ENCODE results near the gene SURF4. TPM values are rescaled to one million over a fixed set of nuclear protein-coding genes. Genes with fewer than 3 reads are reported as not detected.

SURF4 gene
- total RNA-seq, 4 donors from 2014 or later: 89.4 to 205 (median 147) TPM

DNA sequence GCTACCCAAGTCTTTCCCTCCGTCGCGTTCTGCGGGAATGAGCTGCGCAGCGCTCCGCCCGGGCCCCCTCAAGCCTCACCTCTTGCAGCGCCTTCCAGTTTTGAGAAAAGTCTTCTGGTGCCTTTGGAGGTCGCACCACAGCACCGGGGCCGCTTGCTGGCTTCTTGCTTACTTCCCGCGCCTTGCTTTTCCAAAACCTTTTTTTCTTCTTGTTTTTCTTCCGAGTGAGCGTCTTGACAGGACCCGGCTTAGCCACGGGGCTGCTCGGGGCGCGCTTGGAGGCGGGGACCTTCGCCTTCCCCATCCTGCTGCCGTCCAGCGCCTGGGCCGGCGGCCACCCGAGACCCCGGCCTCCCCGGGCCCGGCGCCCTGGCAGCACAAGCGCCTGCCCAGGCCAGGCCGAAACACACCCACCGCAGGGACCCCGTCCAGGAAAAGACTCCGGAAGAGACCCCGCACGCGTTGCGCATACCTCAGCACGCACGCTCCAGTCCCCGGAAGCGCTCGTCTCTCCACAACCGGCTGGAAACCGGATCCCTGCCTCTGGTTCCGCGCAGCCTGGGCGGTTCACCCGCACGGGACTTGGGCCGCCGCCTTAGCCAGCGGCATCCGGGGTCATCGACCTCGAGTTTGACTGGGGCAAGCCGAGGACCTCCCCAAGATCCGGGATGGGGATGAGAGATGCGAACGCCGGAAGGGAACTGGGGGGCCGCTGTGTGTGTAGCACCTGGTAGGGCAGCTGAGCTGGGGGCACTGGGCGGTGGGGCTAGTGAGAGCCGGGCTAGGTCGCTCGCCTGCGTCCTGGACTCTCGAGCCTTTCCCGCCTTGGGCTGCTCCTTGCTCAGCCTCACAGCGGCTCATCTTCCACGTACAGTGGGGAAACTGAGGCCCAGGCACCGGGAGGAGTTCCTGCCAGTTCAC, 41.9 kb upstream of the SURF4 start, which contains the start of gene REXO4:
Gene REXO4, minus strand, starts transcription at position 470 of the 921 bp plus-strand sequence. Its CDS starts 166 bp downstream, at position 304.
- intact Hi-C loops (cut with DNase I; ENCODE audit: low total_unique reads): no loop called here
- peaks cover 0 to 38% (median 27%) of the 10 kb centered on the region in 4 donors for H3K4me1 ChIP-seq
- peak within 1 kb of the TSS; percentile 62 to 99 (median 88) for H3K4me3 ChIP-seq
- peaks cover 0 to 14% (median 2%) of the 10 kb centered on the region in 4 donors for H3K36me3 ChIP-seq
- in situ Hi-C loops (cut with MboI; ENCODE audit: low pct_ligation_motif_present in 1 of 4, low pct_unique_long_range_greater_than_20kb in 1 of 4, low sequenced_read_pairs in 3 of 4): no loop called here
- no peaks in the 10 kb centered on the region for H3K9me3 ChIP-seq
- DNase-seq: peak; percentile 90
- TF ChIP-seq, protein P1, sequence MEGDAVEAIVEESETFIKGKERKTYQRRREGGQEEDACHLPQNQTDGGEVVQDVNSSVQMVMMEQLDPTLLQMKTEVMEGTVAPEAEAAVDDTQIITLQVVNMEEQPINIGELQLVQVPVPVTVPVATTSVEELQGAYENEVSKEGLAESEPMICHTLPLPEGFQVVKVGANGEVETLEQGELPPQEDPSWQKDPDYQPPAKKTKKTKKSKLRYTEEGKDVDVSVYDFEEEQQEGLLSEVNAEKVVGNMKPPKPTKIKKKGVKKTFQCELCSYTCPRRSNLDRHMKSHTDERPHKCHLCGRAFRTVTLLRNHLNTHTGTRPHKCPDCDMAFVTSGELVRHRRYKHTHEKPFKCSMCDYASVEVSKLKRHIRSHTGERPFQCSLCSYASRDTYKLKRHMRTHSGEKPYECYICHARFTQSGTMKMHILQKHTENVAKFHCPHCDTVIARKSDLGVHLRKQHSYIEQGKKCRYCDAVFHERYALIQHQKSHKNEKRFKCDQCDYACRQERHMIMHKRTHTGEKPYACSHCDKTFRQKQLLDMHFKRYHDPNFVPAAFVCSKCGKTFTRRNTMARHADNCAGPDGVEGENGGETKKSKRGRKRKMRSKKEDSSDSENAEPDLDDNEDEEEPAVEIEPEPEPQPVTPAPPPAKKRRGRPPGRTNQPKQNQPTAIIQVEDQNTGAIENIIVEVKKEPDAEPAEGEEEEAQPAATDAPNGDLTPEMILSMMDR (IDR thresholded peaks at IDR 0.05): peak in 1 of 5 experiments; percentile 7
- TF ChIP-seq EP300 (IDR thresholded peaks at IDR 0.05; ENCODE audit: low read depth) (no peak), POLR2A (IDR thresholded peaks at IDR 0.05) (peak; percentile 54), POLR2AphosphoS5 (IDR thresholded peaks at IDR 0.05) (peak; percentile 33 to 79 (median 46))
- H3K27ac ChIP-seq: peak within 1 kb of the TSS; percentile 90 to 94 (median 94)
- H3K27me3 ChIP-seq: no peaks in the 10 kb centered on the region
- 1% methylated on average over 23 to 67 of the region's 75 CpGs for WGBS, 2 donors (ENCODE audit: low coverage in 1 of 2)

DNA sequence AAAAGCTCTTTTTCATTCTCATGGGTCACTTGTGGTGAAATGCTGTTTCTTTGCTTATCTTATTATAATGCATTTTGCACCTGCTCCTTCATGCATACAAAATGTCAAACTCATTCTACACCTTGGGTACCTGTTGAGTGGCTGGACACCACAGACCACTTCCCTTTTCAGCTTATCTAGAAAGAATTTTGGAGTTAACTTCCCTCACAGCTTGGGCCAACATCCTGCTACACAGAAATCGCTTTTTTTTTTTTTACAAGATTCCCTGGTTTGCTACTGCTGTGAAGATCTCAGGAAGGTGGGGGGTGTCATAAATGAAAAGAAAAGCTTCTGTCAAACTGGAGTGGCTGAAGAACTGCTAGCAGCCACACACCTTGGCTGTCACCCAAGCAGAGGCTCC, 39.3 kb upstream of the SURF4 start:
- in situ Hi-C loops (cut with MboI; ENCODE audit: low pct_ligation_motif_present in 1 of 4, low pct_unique_long_range_greater_than_20kb in 1 of 4, low sequenced_read_pairs in 3 of 4) (no loop called here), intact Hi-C loops (cut with DNase I; ENCODE audit: low total_unique reads) (no loop called here)
- Histone ChIP-seq H3K4me3 (no peak overlapping the region), H3K27ac (no peak overlapping the region), H3K36me3 (peaks cover 0 to 24% (median 10%) of the 10 kb centered on the region in 4 donors), H3K27me3 (no peaks in the 10 kb centered on the region), H3K4me1 (peaks cover 0 to 33% (median 27%) of the 10 kb centered on the region in 4 donors), H3K9me3 (no peaks in the 10 kb centered on the region)
- DNase-seq: no peak
- 65% methylated on average over 1 of the region's 1 CpG; no CpG with 5 or more reads in 1 of the 2 donors for WGBS, 2 donors (ENCODE audit: low coverage in 1 of 2)
- no peak for TF ChIP-seq EP300 (IDR thresholded peaks at IDR 0.05; ENCODE audit: low read depth)
- TF ChIP-seq, protein P1 (IDR thresholded peaks at IDR 0.05): no peak
- no peak for TF ChIP-seq POLR2A (IDR thresholded peaks at IDR 0.05)
- TF ChIP-seq POLR2AphosphoS5 (IDR thresholded peaks at IDR 0.05): no peak

DNA sequence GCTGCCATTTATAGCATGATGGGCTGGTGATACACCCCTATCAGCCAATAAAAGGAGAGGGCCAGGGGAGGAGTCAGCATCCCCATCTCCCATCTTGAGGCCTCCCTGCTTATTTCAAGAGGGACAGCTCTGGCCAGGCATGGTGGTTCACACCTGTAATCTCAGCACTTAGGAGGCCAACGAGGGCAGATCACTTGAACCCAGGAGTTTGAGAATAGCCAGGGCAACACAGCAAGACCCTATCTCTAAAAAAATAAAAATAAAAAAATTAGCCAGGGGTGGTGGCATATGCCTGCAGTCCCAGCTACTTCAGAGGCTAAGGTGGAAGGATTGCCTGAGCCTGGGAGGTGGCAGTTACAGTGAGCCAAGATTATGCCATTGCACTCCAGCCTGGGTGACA, 32.2 kb upstream of the SURF4 start:
- WGBS, 2 donors (ENCODE audit: low coverage in 1 of 2): 94% methylated on average over 1 of the region's 1 CpG; no CpG with 5 or more reads in 1 of the 2 donors
- H3K36me3 ChIP-seq: peaks cover 0 to 34% (median 5%) of the 10 kb centered on the region in 4 donors
- no peaks in the 10 kb centered on the region for H3K27me3 ChIP-seq
- H3K4me3 ChIP-seq: no peak overlapping the region
- H3K4me1 ChIP-seq: no peaks in the 10 kb centered on the region
- intact Hi-C loops (cut with DNase I; ENCODE audit: low total_unique reads): no loop called here
- TF ChIP-seq EP300 (IDR thresholded peaks at IDR 0.05; ENCODE audit: low read depth) (no peak), POLR2AphosphoS5 (IDR thresholded peaks at IDR 0.05) (no peak), POLR2A (IDR thresholded peaks at IDR 0.05) (no peak)
- no peaks in the 10 kb centered on the region for H3K9me3 ChIP-seq
- no peak overlapping the region for H3K27ac ChIP-seq
- DNase-seq: no peak
- in situ Hi-C loops (cut with MboI; ENCODE audit: low pct_ligation_motif_present in 1 of 4, low pct_unique_long_range_greater_than_20kb in 1 of 4, low sequenced_read_pairs in 3 of 4): loop anchor here in 2 of 4 donors (5.0 to 10.0 kb wide), 2 partner anchors 74 to 77 kb away; no protein-coding TSS in a partner anchor

DNA sequence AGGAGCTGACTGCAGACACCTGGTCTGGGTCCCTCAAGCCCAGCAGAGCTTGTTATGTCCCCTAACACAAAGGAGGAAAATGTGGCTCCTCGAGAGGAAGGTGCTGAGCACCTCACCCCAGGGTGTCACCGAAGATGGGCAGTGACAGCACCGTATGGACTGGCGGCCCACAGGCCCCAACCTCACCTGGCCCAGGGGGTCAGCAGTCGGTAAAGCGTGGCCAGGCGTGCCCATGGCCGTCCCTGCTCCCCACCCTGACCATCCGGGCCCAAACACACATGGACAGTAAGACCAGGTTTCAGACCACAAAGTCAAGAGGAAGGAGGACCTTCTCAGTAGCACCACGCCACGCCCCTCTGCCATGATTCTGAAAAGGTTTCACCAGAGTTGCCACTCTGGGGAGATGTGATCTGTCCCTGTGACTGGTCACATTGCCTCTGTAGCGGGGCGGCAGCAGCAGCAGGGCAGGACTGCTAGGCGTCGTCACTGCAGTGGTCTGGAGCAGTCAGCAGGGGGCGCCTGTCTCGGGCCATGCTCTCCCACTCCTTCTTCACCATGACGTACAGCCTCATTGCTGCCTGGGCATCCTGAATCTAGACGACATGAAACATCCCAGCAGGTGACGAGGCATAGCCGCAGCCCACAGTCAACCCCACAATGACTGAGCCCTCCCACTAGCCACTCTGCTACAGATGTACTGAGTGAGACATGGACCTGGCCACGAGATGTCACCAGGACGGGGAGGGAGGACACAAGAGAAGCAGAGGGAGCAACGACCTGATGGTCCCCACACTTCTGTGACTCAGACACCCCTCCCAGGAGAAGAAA, 30.8 kb upstream of the SURF4 start:
- Histone ChIP-seq H3K4me3 (no peak overlapping the region), H3K27ac (no peak overlapping the region), H3K36me3 (peaks cover 0 to 25% (median 0%) of the 10 kb centered on the region in 4 donors), H3K9me3 (no peaks in the 10 kb centered on the region), H3K4me1 (no peaks in the 10 kb centered on the region), H3K27me3 (no peaks in the 10 kb centered on the region)
- in situ Hi-C loops (cut with MboI; ENCODE audit: low pct_ligation_motif_present in 1 of 4, low pct_unique_long_range_greater_than_20kb in 1 of 4, low sequenced_read_pairs in 3 of 4) (loop anchor here in 2 of 4 donors (5.0 to 10.0 kb wide), 2 partner anchors 76 to 78 kb away; no protein-coding TSS in a partner anchor), intact Hi-C loops (cut with DNase I; ENCODE audit: low total_unique reads) (loop anchor here (2.0 kb wide), 1 partner anchor 80 kb away; no protein-coding TSS in a partner anchor)
- TF ChIP-seq POLR2A (IDR thresholded peaks at IDR 0.05) (no peak), POLR2AphosphoS5 (IDR thresholded peaks at IDR 0.05) (peak in 1 of 3 donors; percentile 30), EP300 (IDR thresholded peaks at IDR 0.05; ENCODE audit: low read depth) (no peak)
- TF ChIP-seq, protein P1 (IDR thresholded peaks at IDR 0.05): peak; percentile 88 to 93 (median 92)
- 0 to 46% methylated on average over 3 to 20 of the region's 24 CpGs for WGBS, 2 donors (ENCODE audit: low coverage in 1 of 2)
- DNase-seq: peak; percentile 82

Data from transverse colon (tissue), 4 donors.